PFSK-1 (cell line): Measurements from ENCODE around the gene EVX1.

Experiments
- FOXP2 ChIP-seq: optimal IDR thresholded peaks from 2 replicates; pipeline ENCODE3; 2011; ENCODE audit warnings: borderline replicate concordance, control low read depth, inconsistent platforms; ENCODE audit not compliant: insufficient read depth; ENCODE audit errors: extremely low read length, extremely low read depth
- POLR2AphosphoS5 ChIP-seq: IDR thresholded peaks from 2 replicates; pipeline ENCODE4 v1.6.1; 2012; ENCODE audit warnings: low read depth, mild to moderate bottlenecking, control low read depth, low read length, moderate library complexity
- SIN3A ChIP-seq: IDR thresholded peaks from 2 replicates; pipeline ENCODE4 v1.6.1; 2012; ENCODE audit warnings: mild to moderate bottlenecking, low read length, moderate library complexity, borderline replicate concordance; ENCODE audit not compliant: insufficient read depth
- TAF1 ChIP-seq: IDR thresholded peaks from 2 replicates; pipeline ENCODE4 v1.6.1; 2012; ENCODE audit warnings: low read length, control low read depth, borderline replicate concordance; ENCODE audit not compliant: insufficient read depth
- TF ChIP-seq, protein P1 (sequence below), 2 experiments: IDR thresholded peaks; 2 replicates each; pipeline versions ENCODE4 v1.6.1 to v1.8.0; 2011 to 2012; ENCODE audit warnings: low read depth in 2 of 2, low read length in 2 of 2, control low read depth in 1 of 2, inconsistent platforms in 1 of 2, mild to moderate bottlenecking in 1 of 2, moderate library complexity in 1 of 2; ENCODE audit not compliant: insufficient read depth in 1 of 2

Gene EVX1

DNA sequence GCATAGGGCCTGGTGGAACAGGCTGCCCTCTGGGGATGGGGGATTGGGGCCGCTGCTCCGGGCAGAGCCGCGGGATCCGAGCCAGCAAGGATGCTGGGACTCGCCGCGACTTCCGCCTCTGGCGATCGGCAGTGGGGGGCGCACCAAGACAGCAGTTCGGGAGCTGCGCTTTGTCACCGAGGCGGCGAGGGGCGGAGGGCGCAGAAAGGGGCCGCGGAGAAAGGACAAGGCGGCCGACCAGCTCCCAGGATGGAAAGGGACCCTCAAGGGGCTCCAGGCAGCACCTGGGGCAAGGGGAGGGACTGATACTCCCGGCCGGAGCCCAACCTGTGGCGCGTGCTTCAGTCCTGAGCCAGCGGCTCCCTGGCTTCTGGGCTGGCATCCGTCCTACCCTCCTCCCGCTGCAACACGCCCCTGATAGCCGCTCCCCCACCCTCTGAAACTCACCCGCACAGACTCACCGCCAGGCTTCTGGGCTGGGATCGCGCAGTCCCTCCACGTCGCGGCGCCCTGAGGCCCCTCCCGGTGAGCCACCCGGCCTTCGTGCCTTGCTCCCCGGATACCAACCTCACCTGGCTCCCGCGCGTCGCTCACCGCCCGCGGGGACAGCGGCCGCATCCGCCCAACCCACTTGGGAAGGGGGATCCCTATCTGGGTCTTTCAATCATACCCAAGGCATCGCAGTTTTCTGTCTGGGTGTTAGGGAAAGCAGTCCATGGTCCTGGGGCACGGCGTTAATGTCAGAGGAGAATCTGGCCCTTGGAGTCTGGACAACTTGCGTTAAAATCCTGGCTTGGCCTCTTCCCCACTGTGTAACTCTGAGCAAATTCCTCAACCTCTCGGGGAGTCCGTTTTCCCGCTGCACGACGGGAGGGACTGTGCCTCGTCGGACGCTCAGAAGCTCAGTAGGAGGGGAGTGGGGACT lies 7.0 kb upstream of the EVX1 start:
- no peak for TF ChIP-seq SIN3A
- no peak for TF ChIP-seq FOXP2
- TF ChIP-seq, protein P1, sequence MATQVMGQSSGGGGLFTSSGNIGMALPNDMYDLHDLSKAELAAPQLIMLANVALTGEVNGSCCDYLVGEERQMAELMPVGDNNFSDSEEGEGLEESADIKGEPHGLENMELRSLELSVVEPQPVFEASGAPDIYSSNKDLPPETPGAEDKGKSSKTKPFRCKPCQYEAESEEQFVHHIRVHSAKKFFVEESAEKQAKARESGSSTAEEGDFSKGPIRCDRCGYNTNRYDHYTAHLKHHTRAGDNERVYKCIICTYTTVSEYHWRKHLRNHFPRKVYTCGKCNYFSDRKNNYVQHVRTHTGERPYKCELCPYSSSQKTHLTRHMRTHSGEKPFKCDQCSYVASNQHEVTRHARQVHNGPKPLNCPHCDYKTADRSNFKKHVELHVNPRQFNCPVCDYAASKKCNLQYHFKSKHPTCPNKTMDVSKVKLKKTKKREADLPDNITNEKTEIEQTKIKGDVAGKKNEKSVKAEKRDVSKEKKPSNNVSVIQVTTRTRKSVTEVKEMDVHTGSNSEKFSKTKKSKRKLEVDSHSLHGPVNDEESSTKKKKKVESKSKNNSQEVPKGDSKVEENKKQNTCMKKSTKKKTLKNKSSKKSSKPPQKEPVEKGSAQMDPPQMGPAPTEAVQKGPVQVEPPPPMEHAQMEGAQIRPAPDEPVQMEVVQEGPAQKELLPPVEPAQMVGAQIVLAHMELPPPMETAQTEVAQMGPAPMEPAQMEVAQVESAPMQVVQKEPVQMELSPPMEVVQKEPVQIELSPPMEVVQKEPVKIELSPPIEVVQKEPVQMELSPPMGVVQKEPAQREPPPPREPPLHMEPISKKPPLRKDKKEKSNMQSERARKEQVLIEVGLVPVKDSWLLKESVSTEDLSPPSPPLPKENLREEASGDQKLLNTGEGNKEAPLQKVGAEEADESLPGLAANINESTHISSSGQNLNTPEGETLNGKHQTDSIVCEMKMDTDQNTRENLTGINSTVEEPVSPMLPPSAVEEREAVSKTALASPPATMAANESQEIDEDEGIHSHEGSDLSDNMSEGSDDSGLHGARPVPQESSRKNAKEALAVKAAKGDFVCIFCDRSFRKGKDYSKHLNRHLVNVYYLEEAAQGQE (IDR thresholded peaks at IDR 0.05; ENCODE audit: insufficient read depth in 1 of 2, low read depth in 2 of 2, low read length in 2 of 2) = no peak
- no peak for TF ChIP-seq TAF1
- TF ChIP-seq POLR2AphosphoS5 = no peak

DNA sequence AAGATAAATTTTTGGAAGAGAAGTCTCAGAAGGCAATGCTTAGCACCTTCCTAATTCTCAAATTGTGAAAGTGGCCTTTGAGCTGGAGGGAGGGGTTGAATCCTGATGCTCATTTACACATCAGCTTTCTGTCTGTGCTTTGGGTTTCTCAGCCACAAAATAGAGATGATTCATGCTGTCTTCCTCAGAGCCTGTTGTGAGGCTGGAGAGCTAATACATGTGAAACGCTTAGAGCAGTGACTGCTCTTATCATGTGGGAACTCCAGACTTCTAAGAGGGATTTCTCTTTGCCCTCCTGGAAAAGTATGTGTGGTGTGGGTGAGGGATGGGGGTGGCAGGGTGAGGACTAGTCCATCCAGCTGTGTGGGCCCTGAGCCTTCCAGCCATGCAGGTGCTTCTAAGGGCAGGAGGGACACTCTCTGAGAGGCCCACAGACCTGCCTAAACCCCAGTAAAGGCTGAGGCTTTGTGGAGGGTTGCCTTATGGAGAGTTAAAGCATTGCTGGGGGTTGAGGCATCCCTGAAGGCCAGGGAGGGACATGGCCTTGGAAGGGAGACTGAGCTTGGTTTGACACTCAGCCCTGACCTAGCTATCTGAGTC lies 4.8 kb upstream of the EVX1 start:
- TF ChIP-seq FOXP2 (no peak), POLR2AphosphoS5 (no peak), TAF1 (no peak), SIN3A (no peak)
- TF ChIP-seq, protein P1 (IDR thresholded peaks at IDR 0.05; ENCODE audit: insufficient read depth in 1 of 2, low read depth in 2 of 2, low read length in 2 of 2) = no peak

DNA sequence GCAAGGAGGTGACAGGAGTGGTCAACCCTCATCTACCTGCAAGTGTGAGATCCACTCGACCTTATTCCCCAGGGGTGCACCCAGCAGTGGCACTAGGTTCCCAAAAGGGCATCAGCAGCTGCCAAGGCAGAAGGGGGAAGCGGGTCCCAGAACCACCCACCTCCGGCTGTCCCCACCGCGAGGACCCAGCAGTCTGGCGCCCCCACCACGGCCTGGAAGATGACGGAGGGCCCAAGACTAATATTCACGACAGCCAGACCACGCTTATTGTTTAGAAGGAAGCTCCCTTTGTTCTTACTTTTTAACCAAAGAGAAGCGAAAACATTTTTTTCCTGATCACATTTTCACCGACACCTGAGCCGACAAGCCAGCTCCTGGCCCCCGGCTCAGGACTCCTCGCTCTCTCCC lies 3.6 kb upstream of the EVX1 start:
- TF ChIP-seq SIN3A (no peak), TAF1 (no peak)
- TF ChIP-seq, protein P1 (IDR thresholded peaks at IDR 0.05; ENCODE audit: insufficient read depth in 1 of 2, low read depth in 2 of 2, low read length in 2 of 2) = no peak

DNA sequence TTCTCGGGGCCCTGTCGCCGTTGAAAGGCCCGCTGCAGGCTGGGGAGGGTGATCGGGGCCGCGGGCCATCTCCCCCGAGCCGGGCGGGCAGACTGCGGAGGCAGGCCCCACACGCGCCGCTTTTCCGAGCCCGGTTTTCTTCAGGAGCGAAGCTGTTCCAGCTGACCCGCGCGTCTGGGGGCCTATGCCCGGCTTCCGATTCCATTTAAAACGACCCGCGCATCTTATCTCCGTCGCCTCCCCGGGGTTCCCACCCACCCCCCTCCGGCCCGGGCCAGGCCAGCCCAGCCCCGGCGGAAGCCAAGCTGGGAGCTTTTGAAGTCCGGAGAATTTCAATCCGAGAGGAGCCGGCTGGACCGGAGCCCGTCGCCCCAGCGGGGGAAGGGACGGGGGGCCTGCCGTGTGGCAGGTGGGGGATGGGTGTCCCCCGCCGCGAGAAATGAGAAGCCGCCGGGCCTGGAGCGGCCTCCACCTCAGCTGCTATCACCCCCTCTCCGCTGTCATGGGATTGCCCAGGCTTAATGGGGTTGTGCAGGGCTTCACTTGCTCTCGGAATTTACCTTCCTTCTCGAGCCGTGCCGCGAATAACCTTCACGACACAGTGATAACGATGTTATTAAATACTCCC lies 3.1 kb upstream of the EVX1 start:
- TF ChIP-seq FOXP2 = no peak
- TF ChIP-seq, protein P1 (IDR thresholded peaks at IDR 0.05; ENCODE audit: insufficient read depth in 1 of 2, low read depth in 2 of 2, low read length in 2 of 2) = no peak
- TF ChIP-seq POLR2AphosphoS5 = no peak
- TF ChIP-seq SIN3A = no peak
- TF ChIP-seq TAF1 = no peak
